ENCODE measurements around the gene DECR2. TPM values are rescaled to one million over a fixed set of nuclear protein-coding genes. Genes with fewer than 3 reads are reported as not detected.
A peak's percentile ranks its signal among the peaks of the same experiment; 100 is the strongest.

DECR2 gene
- total and polyA plus RNA-seq, 2 of the 13 experiments (the other 11 are each of a cell fraction or from before 2014, with no cell fraction given) = 36.3 to 44.6 TPM

DNA sequence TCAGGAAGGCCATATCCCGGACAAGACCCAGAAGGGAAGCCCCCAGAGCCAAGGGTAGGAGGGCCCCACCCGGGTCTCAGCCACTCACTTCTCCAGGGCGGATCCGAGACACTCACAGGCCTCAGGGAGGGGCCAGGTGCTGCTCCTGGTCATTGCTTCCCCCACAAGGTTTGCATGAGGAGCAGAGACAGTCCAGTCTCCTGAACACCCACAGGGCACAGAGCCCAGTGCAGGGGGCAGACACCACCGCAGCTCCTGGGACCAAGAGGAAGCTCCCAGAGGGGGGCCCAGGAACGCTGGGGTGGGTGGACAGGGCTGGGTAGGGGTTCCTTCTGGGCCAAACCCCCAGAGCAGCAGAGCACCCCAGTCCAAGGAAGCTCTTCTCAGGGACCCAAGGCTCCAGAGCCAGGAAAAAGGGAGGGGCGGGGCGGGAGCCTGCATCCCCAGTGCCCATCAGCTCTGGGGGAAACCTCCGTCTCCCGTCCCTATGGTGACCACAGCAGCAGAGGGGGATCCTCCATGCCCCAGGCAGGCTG is 30.6 kb upstream of the DECR2 start:
- no peaks in the 10 kb centered on the region for H3K9me3 ChIP-seq (ENCODE audit: low read length)
- H3K4me1 ChIP-seq (ENCODE audit: insufficient read depth, low read length) = peaks cover 24% of the 10 kb centered on the region
- no peak for FAIRE-seq
- ChIA-PET CTCF (ENCODE audit: low intra/inter-chr PET ratio, low total read pairs) (no interaction called here), POLR2A (interaction anchor here (1.0 to 2.8 kb wide), 5 partner anchors 9 to 136 kb away, joined by 4 to 27 read pairs (median 6); partner anchors contain the start of genes AXIN1, DECR2, FAM234A and PGAP6)
- H3K4me3 ChIP-seq (replicated peaks in 1 of 3; ENCODE audit: insufficient read depth in 1 of 3, low read depth in 2 of 3, low read length in 3 of 3) = peak overlapping the region in 2 of 3 experiments; percentile 36 to 44; a peak in 5 of 6 replicates
- intact Hi-C loops (cut with micrococcal nuclease; ENCODE audit: unreplicated experiment) (no loop called here), in situ Hi-C loops (cut with HindIII; ENCODE audit: extremely low pct_ligation_motif_present, low pct_unique_long_range_greater_than_20kb) (no loop called here)
- TF ChIP-seq AGO2 (optimal IDR thresholded peaks at IDR 0.05; ENCODE audit: low read depth, low read length) (peak; percentile 33), DMAP1 (CRISPR knock-in tag; IDR thresholded peaks at IDR 0.05) (0 out of 2 replicates have a peak, but pooled peaks have one; percentile 8), RBFOX2 (IDR thresholded peaks at IDR 0.05; ENCODE audit: low read depth, low read length) (0 out of 2 replicates have a peak, but pooled peaks have one; percentile 7), CBX1 (IDR thresholded peaks at IDR 0.05; ENCODE audit: low read depth) (no peak), ZNF329 (CRISPR knock-in tag; IDR thresholded peaks at IDR 0.05; ENCODE audit: low read depth) (no peak), MIER3 (CRISPR knock-in tag; IDR thresholded peaks at IDR 0.05; ENCODE audit: borderline replicate concordance) (no peak), ZNF460 (CRISPR knock-in tag; IDR thresholded peaks at IDR 0.05; ENCODE audit: borderline replicate concordance) (no peak)
- TF ChIP-seq, protein P1, sequence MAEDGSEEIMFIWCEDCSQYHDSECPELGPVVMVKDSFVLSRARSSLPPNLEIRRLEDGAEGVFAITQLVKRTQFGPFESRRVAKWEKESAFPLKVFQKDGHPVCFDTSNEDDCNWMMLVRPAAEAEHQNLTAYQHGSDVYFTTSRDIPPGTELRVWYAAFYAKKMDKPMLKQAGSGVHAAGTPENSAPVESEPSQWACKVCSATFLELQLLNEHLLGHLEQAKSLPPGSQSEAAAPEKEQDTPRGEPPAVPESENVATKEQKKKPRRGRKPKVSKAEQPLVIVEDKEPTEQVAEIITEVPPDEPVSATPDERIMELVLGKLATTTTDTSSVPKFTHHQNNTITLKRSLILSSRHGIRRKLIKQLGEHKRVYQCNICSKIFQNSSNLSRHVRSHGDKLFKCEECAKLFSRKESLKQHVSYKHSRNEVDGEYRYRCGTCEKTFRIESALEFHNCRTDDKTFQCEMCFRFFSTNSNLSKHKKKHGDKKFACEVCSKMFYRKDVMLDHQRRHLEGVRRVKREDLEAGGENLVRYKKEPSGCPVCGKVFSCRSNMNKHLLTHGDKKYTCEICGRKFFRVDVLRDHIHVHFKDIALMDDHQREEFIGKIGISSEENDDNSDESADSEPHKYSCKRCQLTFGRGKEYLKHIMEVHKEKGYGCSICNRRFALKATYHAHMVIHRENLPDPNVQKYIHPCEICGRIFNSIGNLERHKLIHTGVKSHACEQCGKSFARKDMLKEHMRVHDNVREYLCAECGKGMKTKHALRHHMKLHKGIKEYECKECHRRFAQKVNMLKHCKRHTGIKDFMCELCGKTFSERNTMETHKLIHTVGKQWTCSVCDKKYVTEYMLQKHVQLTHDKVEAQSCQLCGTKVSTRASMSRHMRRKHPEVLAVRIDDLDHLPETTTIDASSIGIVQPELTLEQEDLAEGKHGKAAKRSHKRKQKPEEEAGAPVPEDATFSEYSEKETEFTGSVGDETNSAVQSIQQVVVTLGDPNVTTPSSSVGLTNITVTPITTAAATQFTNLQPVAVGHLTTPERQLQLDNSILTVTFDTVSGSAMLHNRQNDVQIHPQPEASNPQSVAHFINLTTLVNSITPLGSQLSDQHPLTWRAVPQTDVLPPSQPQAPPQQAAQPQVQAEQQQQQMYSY (CRISPR knock-in tag; IDR thresholded peaks at IDR 0.05) = no peak
- WGBS (ENCODE audit: low lambda C conversion rate) = 85% methylated on average over 4 of the region's 10 CpGs
- H3K36me3 ChIP-seq (replicated peaks in 1 of 2; ENCODE audit: control insufficient read depth in 1 of 2, insufficient read depth in 2 of 2, low read length in 2 of 2) = peaks cover 16 to 40% of the 10 kb centered on the region in 2 experiments; a peak in 4 of 5 replicates
- no peak; the same call in 2 of the 3 replicates for ATAC-seq
- H3K9ac ChIP-seq (ENCODE audit: insufficient read depth, low read depth, low read length) = 0 out of 2 replicates have a peak overlapping the region, but pooled peaks have one; percentile 28
- no peak overlapping the region for H2AFZ ChIP-seq (ENCODE audit: low read length)
- no peak for DNase-seq (ENCODE audit: low spot score)
- peak overlapping the region; percentile 44 for H3K27ac ChIP-seq (ENCODE audit: extremely low read length, insufficient read depth, low read length)
- H3K27me3 ChIP-seq (ENCODE audit: control insufficient read depth in 1 of 2, insufficient read depth in 2 of 2, low read length in 2 of 2) = no peaks in the 10 kb centered on the region
- no TSS peak for BruUV-seq (replicated peaks)
- no peaks in the 10 kb centered on the region for H4K20me1 ChIP-seq (ENCODE audit: insufficient read depth, low read length)
- H3K4me2 ChIP-seq (ENCODE audit: low read depth, low read length) = peak overlapping the region; percentile 64
- H3K79me2 ChIP-seq (ENCODE audit: insufficient read depth, low read length) = peaks cover 6% of the 10 kb centered on the region

Data from HepG2 (cell line).